Measurements from ENCODE around the gene MYMX. TPM values are rescaled to one million over a fixed set of nuclear protein-coding genes. Genes with fewer than 3 reads are reported as not detected.

MYMX gene
- total RNA-seq, 1 experiment from 2014 or later, result not detected

- TF ChIP-seq, protein P1, sequence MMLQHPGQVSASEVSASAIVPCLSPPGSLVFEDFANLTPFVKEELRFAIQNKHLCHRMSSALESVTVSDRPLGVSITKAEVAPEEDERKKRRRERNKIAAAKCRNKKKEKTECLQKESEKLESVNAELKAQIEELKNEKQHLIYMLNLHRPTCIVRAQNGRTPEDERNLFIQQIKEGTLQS (IDR thresholded peaks at IDR 0.05), result no peak
- TF ChIP-seq POLR2A (IDR thresholded peaks at IDR 0.05; ENCODE audit: borderline replicate concordance, extremely low read depth, insufficient read depth, insufficient read length) (no peak), CBX3 (IDR thresholded peaks at IDR 0.05; ENCODE audit: low read depth) (no peak), ZFX (IDR thresholded peaks at IDR 0.05) (no peak), POLR2AphosphoS5 (IDR thresholded peaks at IDR 0.05; ENCODE audit: low read depth, low read length) (no peak), SIN3A (IDR thresholded peaks at IDR 0.05; ENCODE audit: low read depth) (no peak)
Measured at GRCh38 chr6:44202332-44202971, 14.3 kb upstream of the MYMX start (continued).

DNA sequence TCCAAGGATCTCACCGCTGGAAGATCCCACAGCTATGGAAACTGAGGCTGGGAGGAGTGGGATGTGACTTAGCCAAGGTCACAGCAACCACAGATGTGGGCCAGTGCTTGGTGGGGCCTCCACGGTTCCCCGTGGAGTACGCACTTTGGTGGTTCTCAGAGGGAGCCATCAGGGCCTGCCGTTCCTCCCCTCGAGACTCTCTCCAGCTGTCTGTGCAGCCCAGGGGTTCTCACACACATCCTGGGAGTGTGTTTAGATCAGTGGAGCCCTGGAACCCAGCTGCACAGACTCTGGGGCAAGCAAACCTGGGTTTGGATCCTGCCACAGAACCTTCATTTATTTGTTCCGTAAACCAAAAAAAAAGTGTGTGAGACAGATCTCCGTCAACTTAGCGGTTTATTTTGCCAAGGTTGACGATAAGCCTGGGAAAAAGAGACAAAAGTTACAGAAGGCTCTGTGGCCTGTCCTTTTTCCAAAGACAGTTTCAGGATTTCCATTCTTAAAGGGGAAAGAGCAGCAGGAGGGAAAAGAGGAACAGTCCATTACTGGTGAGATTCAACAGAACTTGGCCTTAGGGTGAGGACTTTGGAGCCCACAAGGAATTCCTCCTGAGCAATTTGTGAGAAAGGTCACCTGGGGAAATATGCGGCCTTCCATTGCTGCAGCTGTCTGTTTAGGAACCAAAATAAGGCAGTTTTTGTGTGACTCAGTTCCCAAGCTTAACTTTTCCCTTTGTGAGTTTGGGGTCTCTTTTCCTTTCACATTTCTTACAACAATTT is 13.6 kb upstream of the MYMX start:
- Histone ChIP-seq H3K9me2 (ENCODE audit: insufficient read depth) (no peaks in the 10 kb centered on the region), H2AFZ (ENCODE audit: low read depth, low read length, poor library complexity, severe bottlenecking) (no peak overlapping the region), H3K27ac (ENCODE audit: low read depth, low read length) (no peak overlapping the region), H4K20me1 (ENCODE audit: insufficient read depth) (no peaks in the 10 kb centered on the region), H3K4me1 (ENCODE audit: control insufficient read depth in 1 of 2, insufficient read depth in 2 of 2, low read length in 2 of 2) (peaks cover 0 to 10% of the 10 kb centered on the region in 2 experiments; a peak in 2 of 4 replicates), H3K27me3 (ENCODE audit: insufficient read depth, low read length) (no peaks in the 10 kb centered on the region), H3K9ac (ENCODE audit: low read length) (no peak overlapping the region), H3K4me3 (replicated peaks in 1 of 2; ENCODE audit: low read depth in 1 of 2, low read length in 2 of 2) (no peak overlapping the region), H3K36me3 (ENCODE audit: control insufficient read depth in 1 of 2, insufficient read depth in 2 of 2, low read length in 2 of 2) (no peaks in the 10 kb centered on the region), H3K9me3 (ENCODE audit: control insufficient read depth in 1 of 2, insufficient read depth in 1 of 2, low read depth in 1 of 2, low read length in 2 of 2) (no peaks in the 10 kb centered on the region), H3K79me2 (ENCODE audit: insufficient read depth, low read length) (no peaks in the 10 kb centered on the region), H3K4me2 (ENCODE audit: low read length) (no peak overlapping the region)
- ATAC-seq, result no peak
- TF ChIP-seq REST (IDR thresholded peaks at IDR 0.05; ENCODE audit: low read depth), result no peak
- no peak for TF ChIP-seq JUND (IDR thresholded peaks at IDR 0.05)
- TF ChIP-seq ZFX (IDR thresholded peaks at IDR 0.05), result no peak
- no peak for TF ChIP-seq RAD21 (IDR thresholded peaks at IDR 0.05; ENCODE audit: low read depth)
- no peak for TF ChIP-seq YY1 (IDR thresholded peaks at IDR 0.05; ENCODE audit: extremely low read depth, insufficient replicate concordance, low read depth, low read length)
- TF ChIP-seq ELF1 (IDR thresholded peaks at IDR 0.05; ENCODE audit: borderline replicate concordance, low read depth), result no peak
- TF ChIP-seq SRF (IDR thresholded peaks at IDR 0.05; ENCODE audit: low read depth), result no peak
- no peak for TF ChIP-seq EGR1 (IDR thresholded peaks at IDR 0.05; ENCODE audit: low read depth)
- TF ChIP-seq, protein P2, sequence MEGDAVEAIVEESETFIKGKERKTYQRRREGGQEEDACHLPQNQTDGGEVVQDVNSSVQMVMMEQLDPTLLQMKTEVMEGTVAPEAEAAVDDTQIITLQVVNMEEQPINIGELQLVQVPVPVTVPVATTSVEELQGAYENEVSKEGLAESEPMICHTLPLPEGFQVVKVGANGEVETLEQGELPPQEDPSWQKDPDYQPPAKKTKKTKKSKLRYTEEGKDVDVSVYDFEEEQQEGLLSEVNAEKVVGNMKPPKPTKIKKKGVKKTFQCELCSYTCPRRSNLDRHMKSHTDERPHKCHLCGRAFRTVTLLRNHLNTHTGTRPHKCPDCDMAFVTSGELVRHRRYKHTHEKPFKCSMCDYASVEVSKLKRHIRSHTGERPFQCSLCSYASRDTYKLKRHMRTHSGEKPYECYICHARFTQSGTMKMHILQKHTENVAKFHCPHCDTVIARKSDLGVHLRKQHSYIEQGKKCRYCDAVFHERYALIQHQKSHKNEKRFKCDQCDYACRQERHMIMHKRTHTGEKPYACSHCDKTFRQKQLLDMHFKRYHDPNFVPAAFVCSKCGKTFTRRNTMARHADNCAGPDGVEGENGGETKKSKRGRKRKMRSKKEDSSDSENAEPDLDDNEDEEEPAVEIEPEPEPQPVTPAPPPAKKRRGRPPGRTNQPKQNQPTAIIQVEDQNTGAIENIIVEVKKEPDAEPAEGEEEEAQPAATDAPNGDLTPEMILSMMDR (IDR thresholded peaks at IDR 0.05 in 2 of 3, conservative IDR thresholded peaks at IDR 0.05 in 1 of 3; ENCODE audit: borderline replicate concordance in 1 of 3, insufficient read depth in 1 of 3, low read depth in 2 of 3, low read length in 2 of 3), result no peak
- TF ChIP-seq FOSL1 (IDR thresholded peaks at IDR 0.05; ENCODE audit: low read depth), result no peak
- no peak for TF ChIP-seq EZH2 (IDR thresholded peaks at IDR 0.05)
- TF ChIP-seq TCF7L2 (IDR thresholded peaks at IDR 0.05; ENCODE audit: borderline replicate concordance, extremely low read depth, insufficient read depth, insufficient read length), result no peak
- TF ChIP-seq EZH2phosphoT487 (IDR thresholded peaks at IDR 0.05; ENCODE audit: borderline replicate concordance), result no peak
- TF ChIP-seq, protein P3, sequence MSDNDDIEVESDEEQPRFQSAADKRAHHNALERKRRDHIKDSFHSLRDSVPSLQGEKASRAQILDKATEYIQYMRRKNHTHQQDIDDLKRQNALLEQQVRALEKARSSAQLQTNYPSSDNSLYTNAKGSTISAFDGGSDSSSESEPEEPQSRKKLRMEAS (IDR thresholded peaks at IDR 0.05), result no peak
- BruUV-seq (replicated peaks), result no TSS peak
- ChIA-PET POLR2A (interaction anchor here (0.8 kb wide), 1 partner anchor 16 kb away, joined by 3 read pairs; no protein-coding TSS in a partner anchor), CTCF (no interaction called here), RAD21 (ENCODE audit: low non-redundant PET in 1 of 2, low total read pairs in 2 of 2, uncharacterized antibody in 2 of 2, unreplicated experiment in 2 of 2) (no interaction called here)
- DNase-seq (ENCODE audit: low read depth, low spot score), result no peak
- intact Hi-C loops (cut with micrococcal nuclease), result no loop called here
